SK-N-SH (cell line): Measurements from ENCODE around the gene GPRC5B. TPM values are rescaled to one million over a fixed set of nuclear protein-coding genes. Genes with fewer than 3 reads are reported as not detected.

Experiments
- CTCF ChIA-PET: fragments of 300-600, 350-600 bp; formaldehyde crosslinking; extraction: SDS; loops from one replicate; lab custom pipeline; 2021; lab: Yijun Ruan, JAX
- POLR2A ChIA-PET: fragments of 350-600 bp; sonication (Branson Sonifier 250); formaldehyde crosslinking; extraction: SDS; loops from one replicate; lab custom pipeline; 2020; ENCODE audit warnings: antibody characterized with exemption, inconsistent platforms; lab: Yijun Ruan, JAX
- DNase-seq: peaks from one replicate; pipeline ENCODE4 v3.0.0; 2012
- H2AFZ ChIP-seq: fragments of 200-600 bp; sonication (generic); 2 replicates; pipeline ENCODE4 v1.8.1; 2016; ENCODE audit warnings: antibody characterized with exemption, mild to moderate bottlenecking, low read depth
- H3F3A ChIP-seq: fragments of 200-600 bp; sonication (generic); replicated peaks from 2 replicates; pipeline ENCODE3; 2016; ENCODE audit warnings: antibody characterized with exemption, mild to moderate bottlenecking; ENCODE audit not compliant: insufficient read depth
- H3K27ac ChIP-seq, 2 experiments: fragments of 200-500 bp in 1 of 2; fragments of 200-600 bp in 1 of 2; sonication (Bioruptor generic) in 1 of 2; sonication (generic), shearing (Covaris generic) in 1 of 2; 2 replicates each; pipeline versions ENCODE4 v1.5.1 to v1.6.1; 2014 to 2016; ENCODE audit warnings: low read depth in 2 of 2, inconsistent platforms in 1 of 2, low read length in 1 of 2, mild to moderate bottlenecking in 1 of 2, mixed read lengths in 1 of 2
- H3K27me3 ChIP-seq: fragments of 200-600 bp; sonication (generic), shearing (Covaris generic); 2 replicates; pipeline ENCODE4 v1.6.1; 2016; ENCODE audit warnings: mixed run types; ENCODE audit not compliant: insufficient read depth
- H3K36me3 ChIP-seq, 2 experiments: fragments of 200-500 bp in 1 of 2; fragments of 200-600 bp in 1 of 2; sonication (Bioruptor generic) in 1 of 2; sonication (generic) in 1 of 2; replicated peaks in 1 of 2; 2 replicates each; pipeline versions ENCODE3 to v1.5.1; 2014 to 2016; ENCODE audit warnings: low read length in 1 of 2, mild to moderate bottlenecking in 1 of 2; ENCODE audit not compliant: insufficient read depth in 2 of 2, control insufficient read depth in 1 of 2
- H3K4me1 ChIP-seq, 2 experiments: fragments of 200-500 bp in 1 of 2; fragments of 200-600 bp in 1 of 2; sonication (Bioruptor generic) in 1 of 2; sonication (generic), shearing (Covaris generic) in 1 of 2; 2 replicates each; pipeline versions ENCODE4 v1.5.1 to v1.6.1; 2014 to 2016; ENCODE audit warnings: low read depth in 1 of 2, low read length in 1 of 2, mixed run types in 1 of 2; ENCODE audit not compliant: insufficient read depth in 2 of 2, control insufficient read depth in 1 of 2
- H3K4me2 ChIP-seq: fragments of 200-600 bp; sonication (generic), shearing (Covaris generic); 2 replicates; pipeline ENCODE4 v1.6.1; 2017; ENCODE audit warnings: mixed run types
- H3K4me3 ChIP-seq, 2 experiments: fragments of 200-500 bp in 1 of 2; fragments of 200-600 bp in 1 of 2; sonication (Bioruptor generic) in 1 of 2; sonication (generic), shearing (Covaris generic) in 1 of 2; 2 replicates each; pipeline versions ENCODE4 v1.5.1 to v1.8.1; 2014 to 2016; ENCODE audit warnings: low read depth in 2 of 2, inconsistent platforms in 1 of 2, low read length in 1 of 2, mild to moderate bottlenecking in 1 of 2, mixed read lengths in 1 of 2, moderate library complexity in 1 of 2
- H3K79me2 ChIP-seq: fragments of 200-600 bp; sonication (generic); 2 replicates; pipeline ENCODE4 v1.8.1; 2017; ENCODE audit warnings: mild to moderate bottlenecking; ENCODE audit not compliant: insufficient read depth
- H3K9ac ChIP-seq: fragments of 200-600 bp; sonication (generic); 2 replicates; pipeline ENCODE4 v1.6.1; 2017; ENCODE audit warnings: mixed run types
- H3K9me2 ChIP-seq: fragments of 200-600 bp; sonication (generic); 2 replicates; pipeline ENCODE4 v1.6.1; 2017; ENCODE audit warnings: mixed run types
- H3K9me3 ChIP-seq: fragments of 200-600 bp; sonication (generic); 2 replicates; pipeline ENCODE4 v1.6.1; 2017; ENCODE audit warnings: mixed run types, mild to moderate bottlenecking, moderate library complexity
- H4K20me1 ChIP-seq: fragments of 200-600 bp; sonication (generic); 2 replicates; pipeline ENCODE4 v1.6.1; 2017; ENCODE audit warnings: mild to moderate bottlenecking, mixed run types; ENCODE audit not compliant: insufficient read depth
- CHD2 ChIP-seq: fragments of 150-350 bp; IDR thresholded peaks from 2 replicates; pipeline ENCODE4 v1.6.1; 2018; ENCODE audit warnings: low read length; ENCODE audit not compliant: partially characterized antibody
- ELF1 ChIP-seq: IDR thresholded peaks from 2 replicates; pipeline ENCODE4 v1.4.0; 2012
- GATA2 ChIP-seq: sonication (generic); formaldehyde crosslinking; IDR thresholded peaks from 2 replicates; pipeline ENCODE4 v1.5.0; 2020; ENCODE audit warnings: mild to moderate bottlenecking, missing genetic modification reagents
- MEF2A ChIP-seq: IDR thresholded peaks from 2 replicates; pipeline ENCODE4 v1.4.0; 2012; ENCODE audit warnings: low read depth, borderline replicate concordance
- NFIC ChIP-seq: IDR thresholded peaks from 2 replicates; pipeline ENCODE4 v1.4.0; 2012; ENCODE audit warnings: borderline replicate concordance
- POLR2AphosphoS5 ChIP-seq: IDR thresholded peaks from 2 replicates; pipeline ENCODE4 v1.6.1; 2012; ENCODE audit warnings: low read depth, low read length
- RCOR1 ChIP-seq: fragments of 150-350 bp; IDR thresholded peaks from 2 replicates; pipeline ENCODE4 v1.6.1; 2017; ENCODE audit warnings: antibody characterized with exemption, low read length
- RXRA ChIP-seq: IDR thresholded peaks from 2 replicates; pipeline ENCODE4 v1.4.0; 2012; ENCODE audit warnings: low read depth, mild to moderate bottlenecking, borderline replicate concordance
- TEAD4 ChIP-seq: IDR thresholded peaks from 2 replicates; pipeline ENCODE4 v1.4.0; 2012; ENCODE audit warnings: mild to moderate bottlenecking, borderline replicate concordance; ENCODE audit not compliant: insufficient read depth
- ZBTB33 ChIP-seq: IDR thresholded peaks from 2 replicates; pipeline ENCODE4 v1.4.0; 2012; ENCODE audit warnings: low read depth, borderline replicate concordance
- WGBS: methylation state at CpG from one replicate; pipeline ENCODE4 v1.1.6; 2017; ENCODE audit warnings: low lambda C conversion rate; 5-methylcytosine and 5-hydroxymethylcytosine counted together
- polyA plus RNA-seq, 3 experiments: library from polyadenylated mRNA; depleted of rRNA; stranded (reverse); fragments of >200 nt; gene quantifications; 2 replicates each; pipeline ENCODE4 v1.2.3, GENCODE V29; 2012
- TF ChIP-seq, protein P1 (sequence below): fragments of 150-350 bp; IDR thresholded peaks from 2 replicates; pipeline ENCODE4 v1.6.1; 2016; ENCODE audit warnings: mild to moderate bottlenecking, low read depth, low read length
- TF ChIP-seq, protein P2 (sequence below): IDR thresholded peaks from 2 replicates; pipeline ENCODE4 v1.4.0; 2012; ENCODE audit warnings: low read depth, borderline replicate concordance

Gene GPRC5B
- polyA plus RNA-seq, 1 of the 3 experiments (the other 2 are of a cell fraction), result 1.1 TPM

- CTCF ChIA-PET, result interaction anchor here (1.0 to 3.9 kb wide), 4 partner anchors 9 to 470 kb away, joined by 3 to 22 read pairs (median 4); no protein-coding TSS in a partner anchor
Measured at GRCh38 chr16:19916064-19916463, 31.4 kb upstream of the GPRC5B start.

GRCh38 chr16:19914877-19915276, 30.2 kb upstream of the GPRC5B start:
- H3K36me3 ChIP-seq, result no peaks in the 10 kb centered on the region
- CTCF ChIA-PET, result interaction anchor here (3.9 kb wide), 1 partner anchor 8 kb away, joined by 22 read pairs; no protein-coding TSS in a partner anchor

More at GRCh38 chr16:19916064-19916463, 31.4 kb upstream of the GPRC5B start:
- no peaks in the 10 kb centered on the region for H3K27me3 ChIP-seq
- H3F3A ChIP-seq, result no peaks in the 10 kb centered on the region
- H3K4me2 ChIP-seq, result no peak overlapping the region
- no peak overlapping the region for H3K27ac ChIP-seq
- no peak for DNase-seq
- H3K9me2 ChIP-seq, result no peaks in the 10 kb centered on the region
- no peaks in the 10 kb centered on the region for H3K4me1 ChIP-seq
- no peak overlapping the region for H3K4me3 ChIP-seq
- no peaks in the 10 kb centered on the region for H4K20me1 ChIP-seq
- WGBS, result 62% methylated on average over 5 of the region's 5 CpGs
- no peak overlapping the region for H2AFZ ChIP-seq
- POLR2A ChIA-PET, result no interaction called here
- H3K9me3 ChIP-seq, result no peaks in the 10 kb centered on the region
- no peaks in the 10 kb centered on the region for H3K36me3 ChIP-seq
- TF ChIP-seq TEAD4 (no peak), POLR2AphosphoS5 (no peak), RCOR1 (no peak), MEF2A (no peak), CHD2 (no peak)
- TF ChIP-seq, protein P1, sequence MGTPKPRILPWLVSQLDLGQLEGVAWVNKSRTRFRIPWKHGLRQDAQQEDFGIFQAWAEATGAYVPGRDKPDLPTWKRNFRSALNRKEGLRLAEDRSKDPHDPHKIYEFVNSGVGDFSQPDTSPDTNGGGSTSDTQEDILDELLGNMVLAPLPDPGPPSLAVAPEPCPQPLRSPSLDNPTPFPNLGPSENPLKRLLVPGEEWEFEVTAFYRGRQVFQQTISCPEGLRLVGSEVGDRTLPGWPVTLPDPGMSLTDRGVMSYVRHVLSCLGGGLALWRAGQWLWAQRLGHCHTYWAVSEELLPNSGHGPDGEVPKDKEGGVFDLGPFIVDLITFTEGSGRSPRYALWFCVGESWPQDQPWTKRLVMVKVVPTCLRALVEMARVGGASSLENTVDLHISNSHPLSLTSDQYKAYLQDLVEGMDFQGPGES, result no peak
- H3K79me2 ChIP-seq, result no peaks in the 10 kb centered on the region
- H3K9ac ChIP-seq, result no peak overlapping the region

More at GRCh38 chr16:19914877-19915276, 30.2 kb upstream of the GPRC5B start:
- H3K27ac ChIP-seq, result no peak overlapping the region
- no peak for DNase-seq
- no peaks in the 10 kb centered on the region for H3K79me2 ChIP-seq
- H3K27me3 ChIP-seq, result no peaks in the 10 kb centered on the region
- H3K9ac ChIP-seq, result no peak overlapping the region
- no peak for TF ChIP-seq ZBTB33
- TF ChIP-seq GATA2 (CRISPR knock-in tag), result no peak
- TF ChIP-seq ELF1, result no peak
- no peak for TF ChIP-seq NFIC
- TF ChIP-seq RXRA, result no peak
- TF ChIP-seq, protein P2, sequence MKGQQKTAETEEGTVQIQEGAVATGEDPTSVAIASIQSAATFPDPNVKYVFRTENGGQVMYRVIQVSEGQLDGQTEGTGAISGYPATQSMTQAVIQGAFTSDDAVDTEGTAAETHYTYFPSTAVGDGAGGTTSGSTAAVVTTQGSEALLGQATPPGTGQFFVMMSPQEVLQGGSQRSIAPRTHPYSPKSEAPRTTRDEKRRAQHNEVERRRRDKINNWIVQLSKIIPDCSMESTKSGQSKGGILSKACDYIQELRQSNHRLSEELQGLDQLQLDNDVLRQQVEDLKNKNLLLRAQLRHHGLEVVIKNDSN, result no peak
- no peaks in the 10 kb centered on the region for H3K4me1 ChIP-seq
- POLR2A ChIA-PET, result no interaction called here
- no peaks in the 10 kb centered on the region for H4K20me1 ChIP-seq
- no peak overlapping the region for H3K4me2 ChIP-seq
- no peak overlapping the region for H3K4me3 ChIP-seq
- H2AFZ ChIP-seq, result no peak overlapping the region
- no peaks in the 10 kb centered on the region for H3K9me3 ChIP-seq
- 80% methylated on average over 7 of the region's 7 CpGs for WGBS
- no peaks in the 10 kb centered on the region for H3K9me2 ChIP-seq
- H3F3A ChIP-seq, result no peaks in the 10 kb centered on the region
